H1 (cell line): Measurements from ENCODE around the gene DIP2B. TPM values are rescaled to one million over a fixed set of nuclear protein-coding genes. Genes with fewer than 3 reads are reported as not detected.

ENCODE experiments used
- CHD7 ChIP-seq: fragments of 300-600 bp; sonication (generic); IDR thresholded peaks from 2 replicates; pipeline ENCODE4 v1.7.1; 2012; ENCODE audit warnings: low read length, moderate library complexity, mild to moderate bottlenecking, inconsistent platforms; ENCODE audit not compliant: insufficient replicate concordance
- POU5F1 ChIP-seq: IDR thresholded peaks from 2 replicates; pipeline ENCODE4 v1.6.1; 2011; ENCODE audit warnings: low read depth, mild to moderate bottlenecking, low read length, moderate library complexity
- SIN3A ChIP-seq, 2 experiments: IDR thresholded peaks in 1 of 2; conservative IDR thresholded peaks in 1 of 2; 2 replicates each; pipeline ENCODE4 v1.6.1; 2011 to 2012; ENCODE audit warnings: low read length in 2 of 2, improper control_type of control experiment in 1 of 2, low read depth in 1 of 2, mild to moderate bottlenecking in 1 of 2
- SUZ12 ChIP-seq: fragments of 200-600 bp; sonication (generic); IDR thresholded peaks from 2 replicates; pipeline ENCODE4 v1.6.1; 2012; ENCODE audit warnings: mild to moderate bottlenecking, inconsistent platforms, low read length, moderate library complexity, mixed read lengths
- TBP ChIP-seq: IDR thresholded peaks from 2 replicates; pipeline ENCODE4 v1.6.1; 2011; ENCODE audit warnings: low read depth, low read length, improper control_type of control experiment
- polyA plus RNA-seq, 7 experiments: library from polyadenylated mRNA; depleted of rRNA in 3 of 7; stranded (reverse) in 5 of 7; unstranded in 2 of 7; fragments of >200 nt in 5 of 7; fragments of 200-250 nt in 2 of 7; gene quantifications; 1 replicate in 5 of 7; 2 replicates in 1 of 7; 4 replicates in 1 of 7; pipeline versions ENCODE4 v1.2.1 to v1.2.3, GENCODE V29; 2011 to 2013; ENCODE audit warnings: missing spikeins in 2 of 7, mixed read lengths in 2 of 7
- total RNA-seq: library from RNA; stranded (reverse); fragmentation: NEBNext Ultra II Directional; extraction: Animal tissue kit (Norgen Biotek cat#: 25700); gene quantifications from 2 replicates; pipeline ENCODE4 v1.2.1, GENCODE V29; 2021

The DIP2B gene
- total and polyA plus RNA-seq, 2 of the 8 experiments (the other 6 are each of a cell fraction or from before 2014, with no cell fraction given), result 11.1 to 29.6 TPM

GRCh38 chr12:50725011-50725942, 220.5 kb downstream of the DIP2B start (continued):
- TF ChIP-seq CHD7 (no peak), TBP (no peak), SUZ12 (no peak), POU5F1 (no peak), SIN3A (conservative IDR thresholded peaks at IDR 0.05 in 1 of 2, IDR thresholded peaks at IDR 0.05 in 1 of 2; ENCODE audit: low read depth in 1 of 2, low read length in 2 of 2) (no peak)
